IMR-90 (cell line): ENCODE results near the gene ATP7A. TPM values are rescaled to one million over a fixed set of nuclear protein-coding genes. Genes with fewer than 3 reads are reported as not detected.

Experiments used
- ATAC-seq: fragments of 200-7000 bp; cut with Tn5 transposase; 2 replicates; pipeline ENCODE4 v1.9.1; 2020; ENCODE audit warnings: low read depth, mild to moderate bottlenecking, moderate library complexity
- BruUV-seq: library from RNA; stranded (reverse); fragments of 400-500 nt; replicated peaks from 2 replicates; lab custom pipeline; 2021; lab: Mats Ljungman, UMichigan
- CTCF ChIA-PET: fragments of 300-600 bp; formaldehyde crosslinking; extraction: SDS; loops from one replicate; lab custom pipeline; 2021; ENCODE audit warnings: antibody characterized with exemption; lab: Yijun Ruan, JAX
- POLR2A ChIA-PET: fragments of 300-600 bp; sonication (Branson Sonifier 250); formaldehyde crosslinking; loops from one replicate; lab custom pipeline; 2022; ENCODE audit warnings: antibody characterized with exemption; ENCODE audit not compliant: unreplicated experiment; lab: Charles Lee
- DNase-seq: peaks from one replicate; pipeline ENCODE4 v3.0.0; 2013
- H2AFZ ChIP-seq: replicated peaks from 2 replicates; pipeline ENCODE3; 2013; ENCODE audit warnings: low read length, mild to moderate bottlenecking; ENCODE audit not compliant: poor library complexity
- H2AK5ac ChIP-seq: 2 replicates; pipeline ENCODE4 v1.6.1; 2013; ENCODE audit warnings: low read depth, low read length, inconsistent platforms
- H2AK9ac ChIP-seq: replicated peaks from 2 replicates; pipeline ENCODE3; 2013; ENCODE audit warnings: mild to moderate bottlenecking, low read depth, low read length, moderate library complexity; ENCODE audit not compliant: poor library complexity
- H2BK120ac ChIP-seq: 2 replicates; pipeline ENCODE4 v1.6.1; 2013; ENCODE audit warnings: low read depth, low read length, inconsistent platforms
- H2BK15ac ChIP-seq: 3 replicates; pipeline ENCODE4 v1.6.1; 2013; ENCODE audit warnings: low read depth, low read length, inconsistent platforms
- H2BK20ac ChIP-seq: 2 replicates; pipeline ENCODE4 v1.6.1; 2013; ENCODE audit warnings: low read depth, mild to moderate bottlenecking, inconsistent platforms, low read length, moderate library complexity
- H2BK5ac ChIP-seq: 2 replicates; pipeline ENCODE4 v1.6.1; 2013; ENCODE audit warnings: mild to moderate bottlenecking, low read depth, low read length, inconsistent platforms; ENCODE audit not compliant: poor library complexity, severe bottlenecking
- H3K14ac ChIP-seq: replicated peaks from 2 replicates; pipeline ENCODE4 v1.6.1; 2013; ENCODE audit warnings: low read depth, low read length, inconsistent platforms
- H3K18ac ChIP-seq: 2 replicates; pipeline ENCODE4 v1.6.1; 2013; ENCODE audit warnings: low read depth, low read length, control low read depth
- H3K23ac ChIP-seq: 2 replicates; pipeline ENCODE4 v1.6.1; 2013; ENCODE audit warnings: low read depth, low read length, inconsistent platforms
- H3K27ac ChIP-seq: 2 replicates; pipeline ENCODE4 v1.5.1; 2013; ENCODE audit warnings: mild to moderate bottlenecking, control low read depth, low read length; ENCODE audit not compliant: insufficient read depth
- H3K27me3 ChIP-seq: 2 replicates; pipeline ENCODE4 v1.6.1; 2013; ENCODE audit warnings: low read length; ENCODE audit not compliant: control insufficient read depth, insufficient read depth
- H3K36me3 ChIP-seq: 2 replicates; pipeline ENCODE4 v1.6.1; 2013; ENCODE audit warnings: low read length, mixed read lengths; ENCODE audit not compliant: control insufficient read depth, insufficient read depth
- H3K4ac ChIP-seq: 2 replicates; pipeline ENCODE4 v1.6.1; 2013; ENCODE audit warnings: low read depth, low read length, inconsistent platforms
- H3K4me1 ChIP-seq: 2 replicates; pipeline ENCODE4 v1.6.1; 2013; ENCODE audit warnings: low read length, mixed read lengths; ENCODE audit not compliant: control insufficient read depth, insufficient read depth
- H3K4me2 ChIP-seq: 2 replicates; pipeline ENCODE4 v1.6.1; 2013; ENCODE audit warnings: low read depth, mild to moderate bottlenecking, control low read depth, low read length, moderate library complexity
- H3K4me3 ChIP-seq: 2 replicates; pipeline ENCODE4 v1.5.1; 2013; ENCODE audit warnings: low read depth, mild to moderate bottlenecking, control low read depth, low read length, moderate library complexity; ENCODE audit not compliant: insufficient read depth
- H3K56ac ChIP-seq: 2 replicates; pipeline ENCODE4 v1.6.1; 2013; ENCODE audit warnings: low read length, inconsistent platforms; ENCODE audit not compliant: insufficient read depth; ENCODE audit errors: extremely low read depth
- H3K79me1 ChIP-seq, 2 experiments: 2 replicates each; pipeline ENCODE4 v1.6.1; 2013; ENCODE audit warnings: low read length in 2 of 2, inconsistent platforms in 1 of 2, low read depth in 1 of 2
- H3K9ac ChIP-seq: 2 replicates; pipeline ENCODE4 v1.6.1; 2013; ENCODE audit warnings: low read depth, low read length, control low read depth
- H3K9me1 ChIP-seq: 2 replicates; pipeline ENCODE4 v1.6.1; 2013; ENCODE audit warnings: low read length, inconsistent platforms; ENCODE audit not compliant: insufficient read depth
- H3K9me3 ChIP-seq: 2 replicates; pipeline ENCODE4 v1.6.1; 2013; ENCODE audit warnings: low read length; ENCODE audit not compliant: control insufficient read depth, insufficient read depth
- H4K20me1 ChIP-seq: 2 replicates; pipeline ENCODE4 v1.6.1; 2013; ENCODE audit warnings: low read length, inconsistent platforms; ENCODE audit not compliant: insufficient read depth
- H4K5ac ChIP-seq: 2 replicates; pipeline ENCODE4 v1.6.1; 2013; ENCODE audit warnings: mild to moderate bottlenecking, low read depth, low read length, control low read depth
- H4K8ac ChIP-seq, 2 experiments: 2 replicates each; pipeline ENCODE4 v1.6.1; 2013; ENCODE audit warnings: low read depth in 2 of 2, low read length in 2 of 2, control low read depth in 1 of 2, inconsistent platforms in 1 of 2
- H4K91ac ChIP-seq: 2 replicates; pipeline ENCODE4 v1.6.1; 2013; ENCODE audit warnings: low read depth, low read length, inconsistent platforms; ENCODE audit not compliant: insufficient read depth
- BHLHE40 ChIP-seq: fragments of 150-350 bp; IDR thresholded peaks from 2 replicates; pipeline ENCODE4 v1.6.1; 2016; ENCODE audit warnings: mild to moderate bottlenecking, low read depth, low read length
- CEBPB ChIP-seq: IDR thresholded peaks from 2 replicates; pipeline ENCODE4 v1.6.1; 2012; ENCODE audit warnings: low read depth, low read length, improper control_type of control experiment
- NFE2L2 ChIP-seq: fragments of 150-350 bp; IDR thresholded peaks from 2 replicates; pipeline ENCODE4 v1.6.1; 2016; ENCODE audit warnings: low read depth, mild to moderate bottlenecking, low read length
- POLR2A ChIP-seq: IDR thresholded peaks from 2 replicates; pipeline ENCODE4 v1.6.1; 2012; ENCODE audit warnings: mild to moderate bottlenecking, low read depth, low read length
- RAD21 ChIP-seq: IDR thresholded peaks from 2 replicates; pipeline ENCODE4 v1.6.1; 2012; ENCODE audit warnings: low read length, improper control_type of control experiment
- SMC3 ChIP-seq: fragments of 150-350 bp; IDR thresholded peaks from 2 replicates; pipeline ENCODE4 v1.6.1; 2016; ENCODE audit warnings: low read depth, mild to moderate bottlenecking, antibody characterized with exemption, low read length, moderate library complexity
- WGBS, 2 experiments: methylation state at CpG; one replicate each; pipeline versions ENCODE4 v1.1.5 to v1.1.7; 2013; ENCODE audit warnings: missing lambda C conversion rate in 2 of 2; ENCODE audit not compliant: insufficient read length in 1 of 2; ENCODE audit errors: extremely low coverage in 2 of 2; 5-methylcytosine and 5-hydroxymethylcytosine counted together
- dilution Hi-C: fragments of 300-500 bp; cut with HindIII; formaldehyde crosslinking; loops from one replicate; pipeline ENCODE4 v1.14.3; 2018; ENCODE audit warnings: low sequenced_read_pairs; ENCODE audit not compliant: unreplicated experiment
- in situ Hi-C: fragments of 300-500 bp; cut with MboI; formaldehyde crosslinking; loops from 3 replicates; pipeline ENCODE4 v1.14.3; 2019; ENCODE audit warnings: low sequenced_read_pairs, inconsistent platforms, mixed read lengths
- intact Hi-C: fragments of 100-400 bp; cut with micrococcal nuclease; formaldehyde crosslinking; loops from 2 replicates; pipeline ENCODE4 v1.10.0; 2022
- polyA plus RNA-seq, 3 experiments: library from polyadenylated mRNA; depleted of rRNA; stranded (reverse); fragments of >200 nt; gene quantifications; 2 replicates each; pipeline ENCODE4 v1.2.3, GENCODE V29; 2012; ENCODE audit warnings: low replicate concordance in 1 of 3
- total RNA-seq: library from RNA; depleted of rRNA; stranded (reverse); fragments of >200 nt; gene quantifications from 2 replicates; pipeline ENCODE4 v1.2.3, GENCODE V29; 2012
- TF ChIP-seq, protein P1 (sequence below): fragments of 150-350 bp; IDR thresholded peaks from 2 replicates; pipeline ENCODE4 v1.6.1; 2016; ENCODE audit warnings: low read depth, mild to moderate bottlenecking, low read length, moderate library complexity, borderline replicate concordance

ATP7A gene
- total and polyA plus RNA-seq, 2 of the 4 experiments (the other 2 are of a cell fraction) = 4.2 to 22.4 TPM

- Histone ChIP-seq H3K18ac (no peak overlapping the region), H4K91ac (no peak overlapping the region), H3K4ac (no peak overlapping the region), H3K27ac (no peak overlapping the region), H3K79me1 (peaks cover 0 to 2% of the 10 kb centered on the region in 2 experiments; a peak in 1 of 4 replicates), H3K9me3 (no peaks in the 10 kb centered on the region), H2AK5ac (no peak overlapping the region), H3K36me3 (no peaks in the 10 kb centered on the region), H3K9me1 (no peaks in the 10 kb centered on the region), H3K4me1 (no peaks in the 10 kb centered on the region), H3K4me3 (no peak overlapping the region), H2BK5ac (no peak overlapping the region), H3K4me2 (no peak overlapping the region; the same call in 1 of the 2 replicates), H2BK120ac (no peak overlapping the region), H2AK9ac (no peak overlapping the region), H2AFZ (no peak overlapping the region), H4K20me1 (no peaks in the 10 kb centered on the region; the same call in 1 of the 2 replicates), H4K5ac (no peak overlapping the region), H3K56ac (no peak overlapping the region), H4K8ac (no peak overlapping the region), H2BK20ac (no peak overlapping the region), H3K27me3 (no peaks in the 10 kb centered on the region), H3K9ac (no peak overlapping the region), H3K14ac (no peak overlapping the region), H3K23ac (no peak overlapping the region), H2BK15ac (no peak overlapping the region)
- intact Hi-C loops (loop anchor here (10.0 kb wide), 2 partner anchors 109 to 389 kb away; partner anchors contain the start of gene ATRX), in situ Hi-C loops (no loop called here), dilution Hi-C loops (no loop called here)
- TF ChIP-seq SMC3 = no peak
- no peak for TF ChIP-seq NFE2L2
- no peak for TF ChIP-seq CEBPB
- no peak for TF ChIP-seq RAD21
- TF ChIP-seq, protein P1, sequence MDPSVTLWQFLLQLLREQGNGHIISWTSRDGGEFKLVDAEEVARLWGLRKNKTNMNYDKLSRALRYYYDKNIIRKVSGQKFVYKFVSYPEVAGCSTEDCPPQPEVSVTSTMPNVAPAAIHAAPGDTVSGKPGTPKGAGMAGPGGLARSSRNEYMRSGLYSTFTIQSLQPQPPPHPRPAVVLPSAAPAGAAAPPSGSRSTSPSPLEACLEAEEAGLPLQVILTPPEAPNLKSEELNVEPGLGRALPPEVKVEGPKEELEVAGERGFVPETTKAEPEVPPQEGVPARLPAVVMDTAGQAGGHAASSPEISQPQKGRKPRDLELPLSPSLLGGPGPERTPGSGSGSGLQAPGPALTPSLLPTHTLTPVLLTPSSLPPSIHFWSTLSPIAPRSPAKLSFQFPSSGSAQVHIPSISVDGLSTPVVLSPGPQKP = no peak
- TF ChIP-seq BHLHE40 = no peak
- TF ChIP-seq POLR2A = no peak
- no peak for ATAC-seq
- DNase-seq = no peak
- ChIA-PET POLR2A (interaction anchor here (0.6 kb wide), 1 partner anchor 155 kb away, joined by 4 read pairs; no protein-coding TSS in a partner anchor), CTCF (interaction anchor here (0.6 kb wide), 1 partner anchor 225 kb away, joined by 4 read pairs; no protein-coding TSS in a partner anchor)
- WGBS, 2 experiments = 77% methylated on average over 3 of the region's 10 CpGs; no CpG with 5 or more reads in 1 of the 2 experiments
- BruUV-seq = no TSS peak
These were observed 16.8 kb upstream of the ATP7A start for GRCh38 chrX:77893713-77894112.
